GM19023 (cell line): Measurements from ENCODE around the gene RAB6B.

ENCODE experiments used
- ATAC-seq: cut with Tn5 transposase; IDR thresholded peaks from one replicate; pipeline ENCODE4 v1.9.1; 2021; ENCODE audit warnings: mild to moderate bottlenecking, moderate library complexity; ENCODE audit not compliant: unreplicated experiment

The RAB6B gene

GRCh38 chr3:133838916-133839800, 56.5 kb downstream of the RAB6B start:
- ATAC-seq: no peak

GRCh38 chr3:133838296-133838789, 57.3 kb downstream of the RAB6B start:
- no peak for ATAC-seq

GRCh38 chr3:133837487-133838295, 58.0 kb downstream of the RAB6B start:
- ATAC-seq: no peak

GRCh38 chr3:133836497-133837158, 59.1 kb downstream of the RAB6B start:
- no peak for ATAC-seq

GRCh38 chr3:133835961-133836360, 59.7 kb downstream of the RAB6B start:
- ATAC-seq: no peak

- no peak for ATAC-seq
These were observed 60.3 kb downstream of the RAB6B start for GRCh38 chr3:133835418-133835743.

- no peak for ATAC-seq
These were observed 60.9 kb downstream of the RAB6B start for GRCh38 chr3:133834621-133835417.

- ATAC-seq: no peak
These were observed 61.6 kb downstream of the RAB6B start for GRCh38 chr3:133833880-133834620.

- no peak for ATAC-seq
These were observed 62.4 kb downstream of the RAB6B start for GRCh38 chr3:133833267-133833666.

GRCh38 chr3:133832802-133833144, 62.9 kb downstream of the RAB6B start:
- no peak for ATAC-seq

GRCh38 chr3:133831966-133832801, 63.5 kb downstream of the RAB6B start:
- no peak for ATAC-seq

GRCh38 chr3:133830071-133830470, 65.6 kb downstream of the RAB6B start:
- ATAC-seq: no peak

GRCh38 chr3:133829310-133829707, 66.4 kb downstream of the RAB6B start:
- ATAC-seq: no peak

- ATAC-seq: no peak
These were observed 66.9 kb downstream of the RAB6B start for GRCh38 chr3:133828576-133829309.

GRCh38 chr3:133827684-133828083, 68.0 kb downstream of the RAB6B start:
- ATAC-seq: no peak

- ATAC-seq: no peak
These were observed 68.5 kb downstream of the RAB6B start for GRCh38 chr3:133827136-133827535.

- ATAC-seq: no peak
These were observed 69.5 kb downstream of the RAB6B start for GRCh38 chr3:133825969-133826727.
